Measurements from ENCODE around the gene INHA. TPM values are rescaled to one million over a fixed set of nuclear protein-coding genes. Genes with fewer than 3 reads are reported as not detected.

The INHA gene
- total RNA-seq, 1 experiment from 2014 or later: 1.2 TPM

DNA sequence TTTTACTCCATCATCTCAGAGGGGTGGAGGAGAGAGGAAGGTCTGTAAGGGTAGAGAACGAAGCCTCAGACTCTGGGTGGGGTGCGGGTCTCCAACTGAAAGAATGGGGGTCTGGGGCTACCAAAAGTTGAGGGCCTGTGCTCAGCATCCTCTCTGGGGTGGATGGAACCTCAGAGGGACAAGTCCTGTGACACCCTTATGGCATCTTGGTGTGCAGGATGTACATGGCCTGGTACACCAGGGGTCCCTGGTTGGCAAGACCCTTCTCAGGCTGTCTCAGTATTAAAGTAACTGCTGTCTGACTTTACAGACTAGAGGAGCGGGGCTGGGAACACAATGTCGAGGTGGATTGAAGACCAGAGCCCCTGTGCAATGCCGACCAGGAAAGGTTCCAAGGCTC lies 53.1 kb downstream of the INHA start:
- no peak overlapping the region for H3K4me3 Mint-ChIP-seq (ENCODE audit: unreplicated experiment)
- POLR2A ChIA-PET: interaction anchor here (2.1 kb wide), 1 partner anchor 64 kb away, joined by 6 read pairs; no protein-coding TSS in a partner anchor
- CTCF ChIA-PET: interaction anchor here (1.0 to 1.2 kb wide), 3 partner anchors 16 to 93 kb away, joined by 4 read pairs; no protein-coding TSS in a partner anchor
- intact Hi-C loops (cut with micrococcal nuclease): no loop called here
- no peak for DNase-seq (ENCODE audit: unreplicated experiment)
- BruUV-seq (replicated peaks): no TSS peak
- H3K36me3 Mint-ChIP-seq (ENCODE audit: insufficient read depth, unreplicated experiment): peaks cover 6% of the 10 kb centered on the region
- H3K27me3 Mint-ChIP-seq (ENCODE audit: insufficient read depth, unreplicated experiment): peaks cover 17% of the 10 kb centered on the region
- no peaks in the 10 kb centered on the region for H3K4me1 Mint-ChIP-seq (ENCODE audit: insufficient read depth, unreplicated experiment)
- H3K9me3 Mint-ChIP-seq (ENCODE audit: unreplicated experiment): no peaks in the 10 kb centered on the region
- TF ChIP-seq, protein P1, sequence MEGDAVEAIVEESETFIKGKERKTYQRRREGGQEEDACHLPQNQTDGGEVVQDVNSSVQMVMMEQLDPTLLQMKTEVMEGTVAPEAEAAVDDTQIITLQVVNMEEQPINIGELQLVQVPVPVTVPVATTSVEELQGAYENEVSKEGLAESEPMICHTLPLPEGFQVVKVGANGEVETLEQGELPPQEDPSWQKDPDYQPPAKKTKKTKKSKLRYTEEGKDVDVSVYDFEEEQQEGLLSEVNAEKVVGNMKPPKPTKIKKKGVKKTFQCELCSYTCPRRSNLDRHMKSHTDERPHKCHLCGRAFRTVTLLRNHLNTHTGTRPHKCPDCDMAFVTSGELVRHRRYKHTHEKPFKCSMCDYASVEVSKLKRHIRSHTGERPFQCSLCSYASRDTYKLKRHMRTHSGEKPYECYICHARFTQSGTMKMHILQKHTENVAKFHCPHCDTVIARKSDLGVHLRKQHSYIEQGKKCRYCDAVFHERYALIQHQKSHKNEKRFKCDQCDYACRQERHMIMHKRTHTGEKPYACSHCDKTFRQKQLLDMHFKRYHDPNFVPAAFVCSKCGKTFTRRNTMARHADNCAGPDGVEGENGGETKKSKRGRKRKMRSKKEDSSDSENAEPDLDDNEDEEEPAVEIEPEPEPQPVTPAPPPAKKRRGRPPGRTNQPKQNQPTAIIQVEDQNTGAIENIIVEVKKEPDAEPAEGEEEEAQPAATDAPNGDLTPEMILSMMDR (IDR thresholded peaks at IDR 0.05; ENCODE audit: unreplicated experiment): no peak
- no peak overlapping the region for H3K27ac Mint-ChIP-seq (ENCODE audit: low read depth, unreplicated experiment)

Small RNAs within 50 kb of the gene (microRNA-seq; reads per million reads assigned to microRNA genes)
- not detected for gene MIR3132

Other genes with a start within 250 kb of the INHA start
- gene RESP18, start 239.6 kb upstream of the INHA start, total RNA-seq (2022): not detected in 2 replicates
- gene DNPEP, start 184.4 kb upstream of the INHA start, total RNA-seq (2022): 81.3 and 81.5 TPM in 2 replicates
- gene DES, start 153.9 kb upstream of the INHA start, total RNA-seq (2022): not detected in 2 replicates
- gene SPEG, start 137.5 kb upstream of the INHA start, total RNA-seq (2022): 23.3 and 25.7 TPM in 2 replicates
- gene GMPPA, start 73.4 kb upstream of the INHA start, total RNA-seq (2022): 70.7 and 80.2 TPM in 2 replicates
- gene ASIC4, start 57.8 kb upstream of the INHA start, total RNA-seq (2022): 0.17 TPM in 1 of 2 replicates, not detected in the other
- 81.2 and 105 TPM in 2 replicates for gene CHPF, start 28.5 kb upstream of the INHA start, total RNA-seq (2022)
- 5.3 and 6.3 TPM in 2 replicates for gene TMEM198, start 28.3 kb upstream of the INHA start, total RNA-seq (2022)
- gene OBSL1, start 771 bp upstream of the INHA start, total RNA-seq (2022): 29.0 and 29.8 TPM in 2 replicates
- 24.2 and 26.5 TPM in 2 replicates for gene STK11IP, start 25.5 kb downstream of the INHA start, total RNA-seq (2022)
- gene SLC4A3, start 55.3 kb downstream of the INHA start, total RNA-seq (2022): 4.2 and 4.7 TPM in 2 replicates

Data from MCF 10A (cell line).